VCaP (cell line): ENCODE results near the gene DGAT2.
A peak's percentile ranks its signal among the peaks of the same experiment; 100 is the strongest.

Experiments
- H3K27ac ChIP-seq: fragments of 450-650 bp; 2 replicates; pipeline ENCODE4 v1.5.1; 2017
- CTCF ChIP-seq: fragments of 450-650 bp; conservative IDR thresholded peaks from 2 replicates; pipeline ENCODE4 v1.5.1; 2017; ENCODE audit warnings: mild to moderate bottlenecking, moderate library complexity

Gene DGAT2

GRCh38 chr11:75777461-75778110 is 9.0 kb downstream of the DGAT2 start:
- H3K27ac ChIP-seq = no peak overlapping the region
- TF ChIP-seq CTCF = no peak

GRCh38 chr11:75778962-75779361 is 10.4 kb downstream of the DGAT2 start:
- no peak overlapping the region for H3K27ac ChIP-seq
- no peak for TF ChIP-seq CTCF

GRCh38 chr11:75779960-75780359 is 11.4 kb downstream of the DGAT2 start:
- TF ChIP-seq CTCF = no peak
- H3K27ac ChIP-seq = no peak overlapping the region

GRCh38 chr11:75780888-75781287 is 12.3 kb downstream of the DGAT2 start:
- no peak overlapping the region for H3K27ac ChIP-seq
- TF ChIP-seq CTCF = no peak

GRCh38 chr11:75781296-75781695 is 12.7 kb downstream of the DGAT2 start:
- no peak for TF ChIP-seq CTCF
- no peak overlapping the region for H3K27ac ChIP-seq

- TF ChIP-seq CTCF = no peak
- H3K27ac ChIP-seq = no peak overlapping the region
These were observed 13.3 kb downstream of the DGAT2 start for GRCh38 chr11:75781831-75782230.

- peak overlapping the region; percentile 68; the same call in 1 of the 2 replicates for H3K27ac ChIP-seq
These were observed 14.1 kb downstream of the DGAT2 start for GRCh38 chr11:75782540-75783263.

More at GRCh38 chr11:75782540-75783263, 14.1 kb downstream of the DGAT2 start:
- no peak for TF ChIP-seq CTCF
